ENCODE measurements around the gene ACCS. TPM values are rescaled to one million over a fixed set of nuclear protein-coding genes. Genes with fewer than 3 reads are reported as not detected.

The ACCS gene
- total RNA-seq, 2 donors from 2014 or later, result 10.6 to 16.6 TPM

GRCh38 chr11:44028816-44029506, 37.1 kb upstream of the ACCS start:
- H3K27ac ChIP-seq (ENCODE audit: low read depth, low read length), result no peak overlapping the region
- H3K36me3 Mint-ChIP-seq (ENCODE audit: low read depth), result no peaks in the 10 kb centered on the region

GRCh38 chr11:44029507-44029845, 36.6 kb upstream of the ACCS start:
- Mint-ChIP-seq H3K4me1 (peaks cover 15% of the 10 kb centered on the region), H3K27ac (no peak overlapping the region), H3K4me3 (no peak overlapping the region), H3K9me3 (peaks cover 15% of the 10 kb centered on the region), H3K27me3 (ENCODE audit: insufficient read depth) (peaks cover 5% of the 10 kb centered on the region), H3K36me3 (ENCODE audit: low read depth) (no peaks in the 10 kb centered on the region)
- peaks cover 13% of the 10 kb centered on the region for H3K9me3 ChIP-seq (ENCODE audit: control insufficient read depth, low read length)
- no peaks in the 10 kb centered on the region for H3K27me3 ChIP-seq (ENCODE audit: control insufficient read depth, insufficient read depth, low read length, poor library complexity, severe bottlenecking)
- no peak overlapping the region for H3K27ac ChIP-seq (ENCODE audit: low read depth, low read length)
- H3K36me3 ChIP-seq (ENCODE audit: control insufficient read depth, insufficient read depth, low read length), result no peaks in the 10 kb centered on the region
- H3K4me3 ChIP-seq (ENCODE audit: low read length), result no peak overlapping the region
- 83 to 88% methylated on average over 1 of the region's 1 CpG for WGBS, 2 experiments (ENCODE audit: insufficient coverage in 1 of 2, insufficient read length in 1 of 2)
- H3K4me1 ChIP-seq (ENCODE audit: control insufficient read depth, insufficient read depth, low read length), result no peaks in the 10 kb centered on the region
- TF ChIP-seq CTCF (conservative IDR thresholded peaks at IDR 0.05), result no peak
- no peak overlapping the region for H3K9ac ChIP-seq (ENCODE audit: extremely low read depth, low read length, poor library complexity, severe bottlenecking)
- DNase-seq, result no peak

More at GRCh38 chr11:44028816-44029506, 37.1 kb upstream of the ACCS start:
- Histone ChIP-seq H3K27me3 (ENCODE audit: control insufficient read depth, insufficient read depth, low read length, poor library complexity, severe bottlenecking) (no peaks in the 10 kb centered on the region), H3K9ac (ENCODE audit: extremely low read depth, low read length, poor library complexity, severe bottlenecking) (no peak overlapping the region), H3K4me3 (ENCODE audit: low read length) (no peak overlapping the region), H3K4me1 (ENCODE audit: control insufficient read depth, insufficient read depth, low read length) (no peaks in the 10 kb centered on the region), H3K9me3 (ENCODE audit: control insufficient read depth, low read length) (peaks cover 13% of the 10 kb centered on the region), H3K36me3 (ENCODE audit: control insufficient read depth, insufficient read depth, low read length) (no peaks in the 10 kb centered on the region)
- Mint-ChIP-seq H3K4me3 (no peak overlapping the region), H3K9me3 (peaks cover 15% of the 10 kb centered on the region), H3K27me3 (ENCODE audit: insufficient read depth) (peaks cover 8% of the 10 kb centered on the region), H3K27ac (no peak overlapping the region), H3K4me1 (peaks cover 15% of the 10 kb centered on the region)
- TF ChIP-seq CTCF (conservative IDR thresholded peaks at IDR 0.05), result no peak
- DNase-seq, result no peak
- 73 to 89% methylated on average over 2 to 3 of the region's 3 CpGs for WGBS, 2 experiments (ENCODE audit: insufficient coverage in 1 of 2, insufficient read length in 1 of 2)

GRCh38 chr11:44029977-44030911, 35.8 kb upstream of the ACCS start:
- no peak for TF ChIP-seq CTCF (conservative IDR thresholded peaks at IDR 0.05)

More at GRCh38 chr11:44029977-44030911, 35.8 kb upstream of the ACCS start:
- Mint-ChIP-seq H3K9me3 (peaks cover 15% of the 10 kb centered on the region), H3K4me3 (no peak overlapping the region), H3K4me1 (peaks cover 15% of the 10 kb centered on the region), H3K36me3 (ENCODE audit: low read depth) (no peaks in the 10 kb centered on the region), H3K27me3 (ENCODE audit: insufficient read depth) (peaks cover 4% of the 10 kb centered on the region), H3K27ac (peak overlapping the region; percentile 59)
- H3K9ac ChIP-seq (ENCODE audit: extremely low read depth, low read length, poor library complexity, severe bottlenecking), result no peak overlapping the region
- no peaks in the 10 kb centered on the region for H3K27me3 ChIP-seq (ENCODE audit: control insufficient read depth, insufficient read depth, low read length, poor library complexity, severe bottlenecking)
- 28% methylated on average over 5 of the region's 5 CpGs; no CpG with 5 or more reads in 1 of the 2 experiments for WGBS, 2 experiments (ENCODE audit: insufficient coverage in 1 of 2, insufficient read length in 1 of 2)
- no peak overlapping the region for H3K4me3 ChIP-seq (ENCODE audit: low read length)
- no peaks in the 10 kb centered on the region for H3K4me1 ChIP-seq (ENCODE audit: control insufficient read depth, insufficient read depth, low read length)
- peak; percentile 73 for DNase-seq
- no peaks in the 10 kb centered on the region for H3K36me3 ChIP-seq (ENCODE audit: control insufficient read depth, insufficient read depth, low read length)
- H3K9me3 ChIP-seq (ENCODE audit: control insufficient read depth, low read length), result peaks cover 13% of the 10 kb centered on the region
- peak overlapping the region; percentile 21 for H3K27ac ChIP-seq (ENCODE audit: low read depth, low read length)

All from endodermal cell (in vitro differentiated cells).